Measurements from ENCODE around the gene GPD2.
"Not testable (repeated sequence)": the region's sequence is repeated elsewhere in the genome, so short reads cannot be mapped to it uniquely, and the experiment has no call there.

The GPD2 gene

DNA sequence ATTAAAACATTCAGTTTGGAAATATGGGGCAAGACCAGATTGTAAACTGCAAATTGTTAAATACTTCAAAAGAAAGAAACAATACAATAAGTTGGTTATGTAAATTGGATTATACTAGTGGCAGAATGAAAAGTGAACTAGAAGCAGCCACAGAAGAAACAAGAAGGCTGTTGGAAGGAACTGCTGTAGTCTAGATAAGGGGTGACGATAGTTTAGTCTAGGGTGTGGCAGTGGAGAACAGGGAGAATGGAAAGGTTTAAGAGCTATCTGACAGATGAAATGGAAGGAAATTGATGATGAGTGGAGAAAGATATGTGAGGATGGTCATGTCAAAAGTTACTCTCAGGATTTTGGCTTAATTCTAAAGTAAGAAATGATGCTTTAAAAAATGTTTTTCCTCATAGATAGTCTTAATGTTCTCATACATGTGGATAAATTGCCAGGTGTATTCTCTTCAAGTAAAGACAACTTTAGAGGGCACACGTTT lies 179.7 kb downstream of the GPD2 start:
- POLR2A ChIA-PET: no interaction called here
- no peak overlapping the region for H3K27ac ChIP-seq (ENCODE audit: extremely low read depth, low read depth, low read length)
- H3K9me3 ChIP-seq (ENCODE audit: control insufficient read depth, insufficient read depth, low read depth, low read length): no peaks in the 10 kb centered on the region
- TF ChIP-seq, protein P1, sequence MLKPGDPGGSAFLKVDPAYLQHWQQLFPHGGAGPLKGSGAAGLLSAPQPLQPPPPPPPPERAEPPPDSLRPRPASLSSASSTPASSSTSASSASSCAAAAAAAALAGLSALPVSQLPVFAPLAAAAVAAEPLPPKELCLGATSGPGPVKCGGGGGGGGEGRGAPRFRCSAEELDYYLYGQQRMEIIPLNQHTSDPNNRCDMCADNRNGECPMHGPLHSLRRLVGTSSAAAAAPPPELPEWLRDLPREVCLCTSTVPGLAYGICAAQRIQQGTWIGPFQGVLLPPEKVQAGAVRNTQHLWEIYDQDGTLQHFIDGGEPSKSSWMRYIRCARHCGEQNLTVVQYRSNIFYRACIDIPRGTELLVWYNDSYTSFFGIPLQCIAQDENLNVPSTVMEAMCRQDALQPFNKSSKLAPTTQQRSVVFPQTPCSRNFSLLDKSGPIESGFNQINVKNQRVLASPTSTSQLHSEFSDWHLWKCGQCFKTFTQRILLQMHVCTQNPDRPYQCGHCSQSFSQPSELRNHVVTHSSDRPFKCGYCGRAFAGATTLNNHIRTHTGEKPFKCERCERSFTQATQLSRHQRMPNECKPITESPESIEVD (tag by site-specific recombination; IDR thresholded peaks at IDR 0.05): no peak
- TF ChIP-seq ZNF16 (tag by site-specific recombination; IDR thresholded peaks at IDR 0.05; ENCODE audit: low read depth) (no peak), ZNF324 (tag by site-specific recombination; IDR thresholded peaks at IDR 0.05) (no peak), ZSCAN30 (tag by site-specific recombination; IDR thresholded peaks at IDR 0.05) (no peak), HOXD13 (CRISPR knock-in tag; IDR thresholded peaks at IDR 0.05; ENCODE audit: borderline replicate concordance) (no peak), ZFP37 (tag by site-specific recombination; IDR thresholded peaks at IDR 0.05) (no peak), ZNF138 (tag by site-specific recombination; IDR thresholded peaks at IDR 0.05; ENCODE audit: borderline replicate concordance) (no peak), KLF7 (tag by site-specific recombination; IDR thresholded peaks at IDR 0.05; ENCODE audit: borderline replicate concordance) (no peak), RBAK (tag by site-specific recombination; IDR thresholded peaks at IDR 0.05) (no peak)
- no peaks in the 10 kb centered on the region for H3K4me1 ChIP-seq (ENCODE audit: control insufficient read depth, insufficient read depth, low read length)
- no peak overlapping the region for H3K4me3 ChIP-seq (ENCODE audit: low read depth, low read length)
- CTCF ChIA-PET: interaction anchor here (0.5 to 0.6 kb wide), 3 partner anchors 56 to 277 kb away, joined by 3 to 5 read pairs (median 4); no protein-coding TSS in a partner anchor
- no peaks in the 10 kb centered on the region for H3K36me3 ChIP-seq (ENCODE audit: control insufficient read depth in 2 of 2, insufficient read depth in 1 of 2, low read length in 2 of 2)

DNA sequence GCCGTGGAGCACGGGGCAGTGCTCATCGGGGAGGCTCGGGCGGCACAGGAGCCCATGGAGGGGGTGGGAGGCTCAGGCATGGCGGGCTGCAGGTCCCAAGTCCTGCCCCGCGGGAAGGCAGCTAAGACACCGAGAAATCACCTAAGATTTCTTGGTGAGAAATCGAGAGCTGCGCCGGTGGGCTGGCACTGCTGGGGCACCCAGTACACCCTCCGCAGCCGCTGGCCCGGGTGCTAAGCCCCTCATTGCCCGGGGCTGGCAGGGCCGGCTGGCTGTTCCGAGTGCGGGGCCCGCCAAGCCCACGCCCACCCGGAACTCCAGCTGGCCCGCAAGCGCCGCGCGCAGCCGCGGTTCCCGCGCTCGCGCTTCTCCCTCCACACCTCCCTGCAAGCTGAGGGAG lies 181.9 kb downstream of the GPD2 start:
- H3K4me1 ChIP-seq (ENCODE audit: control insufficient read depth, insufficient read depth, low read length); CTCF ChIA-PET; H3K36me3 ChIP-seq (ENCODE audit: control insufficient read depth in 2 of 2, insufficient read depth in 1 of 2, low read length in 2 of 2); POLR2A ChIA-PET; H3K9me3 ChIP-seq (ENCODE audit: control insufficient read depth, insufficient read depth, low read depth, low read length); H3K4me3 ChIP-seq (ENCODE audit: low read depth, low read length); H3K27ac ChIP-seq (ENCODE audit: extremely low read depth, low read depth, low read length): not testable (repeated sequence)

DNA sequence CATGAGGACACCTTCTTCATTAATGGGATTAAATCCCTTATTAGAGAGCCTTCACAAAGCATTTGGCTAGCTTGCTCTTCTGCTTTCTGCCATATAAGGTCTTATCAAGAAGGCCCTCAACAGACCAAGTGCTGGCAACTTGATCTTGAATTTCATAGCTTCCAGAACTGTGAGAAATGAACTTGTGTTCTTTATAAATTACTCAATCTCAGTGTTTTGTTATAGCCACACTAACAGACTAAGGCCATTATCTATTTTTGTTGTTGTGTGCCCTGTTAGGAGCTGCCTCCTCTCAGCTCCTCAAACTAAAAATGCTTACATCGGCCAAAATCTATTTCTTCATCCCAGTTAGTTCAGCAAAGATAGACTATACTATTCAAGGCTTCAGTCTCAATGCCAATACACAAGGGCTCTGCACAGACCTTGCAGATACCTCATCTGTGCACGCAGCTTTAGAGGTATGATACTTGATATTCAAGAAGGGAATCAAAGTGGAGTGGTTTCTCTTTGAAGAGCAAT lies 182.9 kb downstream of the GPD2 start:
- CTCF ChIA-PET: no interaction called here
- Histone ChIP-seq H3K36me3 (ENCODE audit: control insufficient read depth in 2 of 2, insufficient read depth in 1 of 2, low read length in 2 of 2) (no peaks in the 10 kb centered on the region), H3K9me3 (ENCODE audit: control insufficient read depth, insufficient read depth, low read depth, low read length) (no peaks in the 10 kb centered on the region), H3K4me3 (ENCODE audit: low read depth, low read length) (no peak overlapping the region), H3K4me1 (ENCODE audit: control insufficient read depth, insufficient read depth, low read length) (no peaks in the 10 kb centered on the region), H3K27ac (ENCODE audit: extremely low read depth, low read depth, low read length) (no peak overlapping the region)
- POLR2A ChIA-PET: no interaction called here
- TF ChIP-seq, protein P2, sequence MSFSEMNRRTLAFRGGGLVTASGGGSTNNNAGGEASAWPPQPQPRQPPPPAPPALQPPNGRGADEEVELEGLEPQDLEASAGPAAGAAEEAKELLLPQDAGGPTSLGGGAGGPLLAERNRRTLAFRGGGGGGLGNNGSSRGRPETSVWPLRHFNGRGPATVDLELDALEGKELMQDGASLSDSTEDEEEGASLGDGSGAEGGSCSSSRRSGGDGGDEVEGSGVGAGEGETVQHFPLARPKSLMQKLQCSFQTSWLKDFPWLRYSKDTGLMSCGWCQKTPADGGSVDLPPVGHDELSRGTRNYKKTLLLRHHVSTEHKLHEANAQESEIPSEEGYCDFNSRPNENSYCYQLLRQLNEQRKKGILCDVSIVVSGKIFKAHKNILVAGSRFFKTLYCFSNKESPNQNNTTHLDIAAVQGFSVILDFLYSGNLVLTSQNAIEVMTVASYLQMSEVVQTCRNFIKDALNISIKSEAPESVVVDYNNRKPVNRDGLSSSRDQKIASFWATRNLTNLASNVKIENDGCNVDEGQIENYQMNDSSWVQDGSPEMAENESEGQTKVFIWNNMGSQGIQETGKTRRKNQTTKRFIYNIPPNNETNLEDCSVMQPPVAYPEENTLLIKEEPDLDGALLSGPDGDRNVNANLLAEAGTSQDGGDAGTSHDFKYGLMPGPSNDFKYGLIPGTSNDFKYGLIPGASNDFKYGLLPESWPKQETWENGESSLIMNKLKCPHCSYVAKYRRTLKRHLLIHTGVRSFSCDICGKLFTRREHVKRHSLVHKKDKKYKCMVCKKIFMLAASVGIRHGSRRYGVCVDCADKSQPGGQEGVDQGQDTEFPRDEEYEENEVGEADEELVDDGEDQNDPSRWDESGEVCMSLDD (tag by site-specific recombination; IDR thresholded peaks at IDR 0.05): no peak
- TF ChIP-seq ZNF843 (tag by site-specific recombination; IDR thresholded peaks at IDR 0.05) (no peak), ZNF248 (tag by site-specific recombination; IDR thresholded peaks at IDR 0.05) (no peak), ZNF621 (tag by site-specific recombination; IDR thresholded peaks at IDR 0.05) (no peak), ZBTB1 (tag by site-specific recombination; IDR thresholded peaks at IDR 0.05) (no peak), MYNN (tag by site-specific recombination; IDR thresholded peaks at IDR 0.05; ENCODE audit: borderline replicate concordance) (no peak), OSR2 (tag by site-specific recombination; IDR thresholded peaks at IDR 0.05) (no peak)
- TF ChIP-seq, protein P3, sequence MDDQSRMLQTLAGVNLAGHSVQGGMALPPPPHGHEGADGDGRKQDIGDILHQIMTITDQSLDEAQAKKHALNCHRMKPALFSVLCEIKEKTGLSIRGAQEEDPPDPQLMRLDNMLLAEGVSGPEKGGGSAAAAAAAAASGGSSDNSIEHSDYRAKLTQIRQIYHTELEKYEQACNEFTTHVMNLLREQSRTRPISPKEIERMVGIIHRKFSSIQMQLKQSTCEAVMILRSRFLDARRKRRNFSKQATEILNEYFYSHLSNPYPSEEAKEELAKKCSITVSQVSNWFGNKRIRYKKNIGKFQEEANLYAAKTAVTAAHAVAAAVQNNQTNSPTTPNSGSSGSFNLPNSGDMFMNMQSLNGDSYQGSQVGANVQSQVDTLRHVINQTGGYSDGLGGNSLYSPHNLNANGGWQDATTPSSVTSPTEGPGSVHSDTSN (CRISPR knock-in tag; IDR thresholded peaks at IDR 0.05): no peak
